Measurements from ENCODE around the gene INKA2.

Gene INKA2

GRCh38 chr1:111699268-111699667 lies 39.9 kb downstream of the INKA2 start:
- no peak for DNase-seq (ENCODE audit: low spot score)

- DNase-seq (ENCODE audit: low spot score) = no peak
Measured at GRCh38 chr1:111696330-111696729, 42.9 kb downstream of the INKA2 start.

GRCh38 chr1:111695801-111696200 lies 43.4 kb downstream of the INKA2 start:
- DNase-seq (ENCODE audit: low spot score) = no peak

- no peak for DNase-seq (ENCODE audit: low spot score)
Measured at GRCh38 chr1:111691886-111692285, 47.3 kb downstream of the INKA2 start.

- no peak for DNase-seq (ENCODE audit: low spot score)
Measured at GRCh38 chr1:111690306-111690617, 48.9 kb downstream of the INKA2 start.

Measured in CD4-positive, alpha-beta T cell treated with Interleukin-15 for 4 hours (primary cell).